ENCODE measurements around the gene RPRD1B.
"Not testable (repeated sequence)": the region's sequence is repeated elsewhere in the genome, so short reads cannot be mapped to it uniquely, and the experiment has no call there.

RPRD1B gene

DNA sequence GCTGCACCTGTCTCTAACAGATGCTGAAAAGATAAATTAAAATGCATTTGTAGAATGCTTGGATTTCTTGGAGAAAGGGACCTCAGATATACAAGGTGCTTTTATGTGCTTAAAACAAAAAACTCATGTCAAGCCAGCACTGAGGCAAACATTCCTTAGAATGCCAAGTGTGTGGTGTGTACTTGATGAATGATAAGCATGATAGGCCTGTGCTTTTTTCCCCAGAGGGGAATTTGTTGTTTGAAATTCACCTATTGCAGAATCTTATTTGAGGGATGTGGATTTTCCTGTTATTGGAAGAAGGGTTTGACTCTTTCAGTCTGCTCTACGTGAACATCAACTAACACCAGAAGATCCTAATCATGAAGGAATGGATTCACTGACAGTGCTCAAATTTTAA lies 29.1 kb upstream of the RPRD1B start:
- FAIRE-seq, result no peak
- DNase-seq (ENCODE audit: insufficient read length), result no peak
- TF ChIP-seq POLR2AphosphoS5 (IDR thresholded peaks at IDR 0.05; ENCODE audit: low read depth, low read length) (no peak), TAF1 (IDR thresholded peaks at IDR 0.05; ENCODE audit: borderline replicate concordance, low read depth, low read length) (no peak), POLR2A (IDR thresholded peaks at IDR 0.05; ENCODE audit: low read depth, low read length) (no peak)

DNA sequence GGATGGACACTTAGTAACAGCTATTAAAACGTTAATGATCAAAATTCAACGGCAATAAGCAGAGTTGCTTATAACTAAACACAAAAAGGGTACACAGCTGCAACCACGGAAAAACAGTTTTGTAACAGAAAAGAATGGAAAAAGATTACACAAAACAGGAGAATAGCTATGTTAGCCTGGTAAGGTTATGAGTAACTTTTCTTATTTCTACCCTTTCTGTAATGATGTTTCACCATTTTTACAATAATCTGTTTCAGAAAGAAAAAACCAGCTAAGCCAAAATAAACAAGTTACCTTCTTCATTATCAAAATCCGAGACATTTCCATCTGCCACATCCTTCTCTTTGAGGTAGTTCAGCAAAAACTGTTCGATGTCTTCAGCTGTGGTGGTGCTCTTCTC lies 27.6 kb upstream of the RPRD1B start:
- TF ChIP-seq POLR2A (IDR thresholded peaks at IDR 0.05; ENCODE audit: low read depth, low read length) (no peak), POLR2AphosphoS5 (IDR thresholded peaks at IDR 0.05; ENCODE audit: low read depth, low read length) (no peak), TAF1 (IDR thresholded peaks at IDR 0.05; ENCODE audit: borderline replicate concordance, low read depth, low read length) (no peak)
- FAIRE-seq, result no peak

DNA sequence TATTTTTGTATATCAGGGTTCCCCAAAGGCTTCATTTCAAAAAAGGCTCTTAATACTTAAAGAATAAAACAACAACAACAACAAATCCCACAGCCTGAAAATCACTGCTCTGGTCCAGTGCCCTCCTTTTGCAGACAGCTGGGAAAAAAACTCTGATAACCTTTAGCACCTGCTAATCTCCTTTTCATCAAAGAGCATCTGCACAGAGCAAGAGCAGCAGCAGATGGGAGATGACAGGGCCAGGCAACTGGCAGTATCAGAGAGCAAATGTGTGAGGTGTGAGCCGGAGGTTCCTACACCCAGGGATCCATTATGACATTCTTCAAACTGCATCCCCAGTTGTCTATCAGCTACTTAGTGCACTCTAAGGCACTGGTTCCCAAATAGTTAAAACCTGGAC lies 26.0 kb upstream of the RPRD1B start:
- no peak for FAIRE-seq

More for the DNA sequence above, 27.6 kb upstream of the RPRD1B start:
- DNase-seq (ENCODE audit: insufficient read length), result no peak

DNA sequence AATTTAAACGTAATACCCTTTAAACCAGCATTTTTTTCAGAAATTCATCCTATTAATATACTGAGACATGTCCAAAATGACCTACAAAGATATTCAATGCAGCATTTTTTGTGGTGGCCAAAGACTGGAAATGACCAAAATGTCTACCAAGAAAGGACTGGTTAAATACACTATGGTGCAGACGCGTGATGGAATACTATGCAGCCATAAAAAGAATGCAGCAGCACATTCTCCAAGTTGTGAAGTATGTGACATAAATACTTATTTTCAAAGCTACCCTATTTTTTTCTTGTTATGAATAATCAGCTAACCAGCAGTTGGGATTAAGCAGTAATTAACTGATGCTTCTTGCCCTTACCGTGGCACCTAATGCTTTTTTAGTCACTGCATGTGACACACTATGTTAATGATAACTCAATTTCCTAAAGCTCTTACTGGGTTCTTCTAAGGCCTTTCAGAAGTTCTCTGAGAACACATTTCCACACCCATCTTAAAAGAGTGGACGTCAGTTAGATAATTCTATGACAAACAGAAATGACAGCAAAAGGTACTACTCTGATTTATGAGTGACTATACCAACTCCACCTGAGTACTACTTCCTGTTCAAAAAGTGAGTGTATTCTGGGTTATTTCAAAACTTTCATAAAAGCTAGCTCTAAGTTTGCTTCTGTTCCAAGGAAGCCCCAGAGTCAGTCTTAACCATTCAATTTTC lies 25.2 kb upstream of the RPRD1B start:
- DNase-seq (ENCODE audit: insufficient read length), result no peak
- TF ChIP-seq TAF1 (IDR thresholded peaks at IDR 0.05; ENCODE audit: borderline replicate concordance, low read depth, low read length) (no peak), POLR2A (IDR thresholded peaks at IDR 0.05; ENCODE audit: low read depth, low read length) (no peak)
- no peak for FAIRE-seq

More for the DNA sequence above, 26.0 kb upstream of the RPRD1B start:
- no peak for DNase-seq (ENCODE audit: insufficient read length)
- TF ChIP-seq TAF1 (IDR thresholded peaks at IDR 0.05; ENCODE audit: borderline replicate concordance, low read depth, low read length) (no peak), POLR2AphosphoS5 (IDR thresholded peaks at IDR 0.05; ENCODE audit: low read depth, low read length) (no peak), POLR2A (IDR thresholded peaks at IDR 0.05; ENCODE audit: low read depth, low read length) (no peak)

DNA sequence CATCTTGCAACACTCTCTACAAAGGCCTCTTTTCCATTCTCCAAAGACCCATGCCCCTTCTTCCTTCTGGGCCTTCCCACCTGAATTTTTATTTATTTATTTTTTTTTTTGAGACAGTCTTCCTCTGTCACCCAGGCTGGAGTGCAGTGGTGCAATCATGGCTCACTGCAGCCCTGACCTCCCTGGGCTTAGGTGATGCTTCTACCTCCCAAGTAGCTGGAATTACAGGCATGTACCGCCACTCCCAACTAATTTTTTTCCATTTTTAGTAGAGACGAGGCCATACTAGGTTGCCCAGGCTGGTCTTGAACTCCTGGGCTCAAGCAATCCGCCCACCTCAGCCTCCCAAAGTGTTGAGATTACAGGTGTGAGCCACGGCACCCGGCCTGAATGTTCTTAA lies 24.1 kb upstream of the RPRD1B start:
- not testable (repeated sequence) for DNase-seq (ENCODE audit: insufficient read length); FAIRE-seq

DNA sequence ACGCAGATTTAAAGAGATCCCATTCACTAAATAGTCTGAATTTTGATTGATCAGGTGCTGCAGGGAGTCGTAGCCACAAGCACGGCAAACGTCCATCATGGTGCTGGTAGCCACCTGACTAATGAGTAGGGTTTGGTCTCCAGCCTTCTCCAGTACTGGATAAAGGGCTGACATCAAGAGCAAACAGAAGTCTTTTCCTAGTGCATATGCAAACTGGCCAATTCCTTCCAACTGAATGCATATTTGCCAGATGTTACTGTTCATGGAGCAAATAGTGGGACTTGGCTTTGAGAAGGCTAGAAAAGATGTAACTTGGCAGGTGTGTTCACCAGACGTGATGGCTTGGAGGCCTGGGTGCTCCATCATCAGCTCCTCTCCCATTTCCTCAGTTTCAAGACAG lies 21.9 kb upstream of the RPRD1B start:
- FAIRE-seq (no peak), DNase-seq (ENCODE audit: insufficient read length) (no peak)
- no peak for TF ChIP-seq TAF1 (IDR thresholded peaks at IDR 0.05; ENCODE audit: borderline replicate concordance, low read depth, low read length)
- no peak for TF ChIP-seq POLR2A (IDR thresholded peaks at IDR 0.05; ENCODE audit: low read depth, low read length)
- TF ChIP-seq POLR2AphosphoS5 (IDR thresholded peaks at IDR 0.05; ENCODE audit: low read depth, low read length), result no peak

DNA sequence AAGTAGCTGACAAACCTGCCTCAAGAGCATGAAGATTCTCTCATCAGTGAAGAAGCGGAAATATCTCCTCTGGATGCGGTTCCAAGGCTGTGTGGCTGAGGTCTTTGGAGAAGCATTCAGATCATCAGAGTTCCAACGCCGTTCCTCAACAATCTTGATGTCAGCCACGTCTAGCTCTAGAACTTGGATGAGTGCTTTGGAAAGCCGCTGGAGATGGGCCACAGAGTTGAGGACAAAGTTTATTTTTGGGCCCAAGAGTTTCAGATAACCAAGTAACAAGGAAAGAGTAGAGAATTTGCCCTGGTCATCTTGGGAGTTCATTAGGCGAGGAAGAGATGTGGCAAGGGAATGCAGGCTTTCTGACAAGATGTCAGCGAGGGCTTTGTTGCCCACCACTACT lies 21.2 kb upstream of the RPRD1B start:
- FAIRE-seq (no peak), DNase-seq (ENCODE audit: insufficient read length) (no peak)
- TF ChIP-seq POLR2AphosphoS5 (IDR thresholded peaks at IDR 0.05; ENCODE audit: low read depth, low read length) (no peak), POLR2A (IDR thresholded peaks at IDR 0.05; ENCODE audit: low read depth, low read length) (no peak), TAF1 (IDR thresholded peaks at IDR 0.05; ENCODE audit: borderline replicate concordance, low read depth, low read length) (no peak)

DNA sequence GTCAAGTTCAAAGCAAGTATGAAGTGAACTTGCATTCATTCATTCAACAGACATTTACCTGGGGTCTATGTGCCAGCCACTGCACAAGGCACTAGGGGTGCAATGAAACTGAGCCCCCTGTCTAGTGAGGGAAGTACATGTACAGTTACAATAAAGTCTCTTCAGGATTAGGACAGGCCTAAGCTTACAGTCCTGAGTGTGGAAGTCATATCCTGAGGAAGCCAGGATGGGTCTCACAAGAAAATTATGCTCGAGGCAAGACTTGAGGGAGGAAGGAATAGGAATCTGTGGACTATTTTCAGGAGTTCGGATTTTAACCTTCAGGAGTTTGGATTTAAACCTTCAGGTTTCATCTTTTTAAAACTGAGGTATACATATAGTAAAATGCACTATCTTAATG lies 19.7 kb upstream of the RPRD1B start:
- FAIRE-seq, result no peak
- TF ChIP-seq POLR2AphosphoS5 (IDR thresholded peaks at IDR 0.05; ENCODE audit: low read depth, low read length) (no peak), TAF1 (IDR thresholded peaks at IDR 0.05; ENCODE audit: borderline replicate concordance, low read depth, low read length) (no peak), POLR2A (IDR thresholded peaks at IDR 0.05; ENCODE audit: low read depth, low read length) (no peak)
- DNase-seq (ENCODE audit: insufficient read length), result no peak

DNA sequence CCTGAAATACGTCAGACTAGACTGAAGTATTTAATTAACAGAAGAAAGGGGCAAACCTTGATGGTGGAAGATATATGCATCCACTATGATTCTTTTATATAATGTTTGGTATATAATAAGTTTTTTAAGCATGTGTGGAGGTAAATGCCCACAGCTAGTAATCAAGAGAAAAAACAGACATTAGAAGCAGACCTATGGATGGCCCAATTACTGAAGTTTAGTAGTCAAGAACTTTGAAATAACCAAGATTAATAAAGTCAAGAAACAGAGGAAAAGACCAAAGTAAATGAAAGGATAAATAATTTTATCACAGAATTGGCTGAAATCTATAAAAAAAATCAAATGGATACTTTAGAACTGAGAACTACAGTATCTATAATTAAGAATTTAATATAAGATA lies 15.6 kb upstream of the RPRD1B start:
- no peak for FAIRE-seq
- no peak for TF ChIP-seq POLR2A (IDR thresholded peaks at IDR 0.05; ENCODE audit: low read depth, low read length)
- TF ChIP-seq TAF1 (IDR thresholded peaks at IDR 0.05; ENCODE audit: borderline replicate concordance, low read depth, low read length), result no peak
- no peak for TF ChIP-seq POLR2AphosphoS5 (IDR thresholded peaks at IDR 0.05; ENCODE audit: low read depth, low read length)

DNA sequence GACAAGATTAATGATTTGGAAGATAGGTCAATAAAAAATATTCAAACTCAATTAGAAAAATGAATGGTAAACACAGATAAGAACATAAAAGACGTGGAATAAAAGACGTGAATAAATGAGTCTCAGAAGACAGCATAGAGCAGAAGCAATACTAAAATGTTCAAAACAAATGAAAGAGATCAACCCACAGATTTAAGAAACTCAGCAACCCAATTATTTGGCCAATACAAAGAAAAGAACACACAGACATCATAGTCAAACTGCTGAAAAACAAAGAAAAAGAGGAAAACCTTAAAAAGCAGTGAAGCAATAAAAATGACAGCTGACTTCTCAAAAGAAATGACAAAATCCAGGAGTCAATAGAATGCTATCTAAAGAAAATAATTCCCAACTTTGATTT lies 15.2 kb upstream of the RPRD1B start:
- FAIRE-seq (no peak), DNase-seq (ENCODE audit: insufficient read length) (no peak)
- no peak for TF ChIP-seq POLR2A (IDR thresholded peaks at IDR 0.05; ENCODE audit: low read depth, low read length)
- no peak for TF ChIP-seq POLR2AphosphoS5 (IDR thresholded peaks at IDR 0.05; ENCODE audit: low read depth, low read length)
- TF ChIP-seq TAF1 (IDR thresholded peaks at IDR 0.05; ENCODE audit: borderline replicate concordance, low read depth, low read length), result no peak

More for the DNA sequence above, 15.6 kb upstream of the RPRD1B start:
- no peak for DNase-seq (ENCODE audit: insufficient read length)

DNA sequence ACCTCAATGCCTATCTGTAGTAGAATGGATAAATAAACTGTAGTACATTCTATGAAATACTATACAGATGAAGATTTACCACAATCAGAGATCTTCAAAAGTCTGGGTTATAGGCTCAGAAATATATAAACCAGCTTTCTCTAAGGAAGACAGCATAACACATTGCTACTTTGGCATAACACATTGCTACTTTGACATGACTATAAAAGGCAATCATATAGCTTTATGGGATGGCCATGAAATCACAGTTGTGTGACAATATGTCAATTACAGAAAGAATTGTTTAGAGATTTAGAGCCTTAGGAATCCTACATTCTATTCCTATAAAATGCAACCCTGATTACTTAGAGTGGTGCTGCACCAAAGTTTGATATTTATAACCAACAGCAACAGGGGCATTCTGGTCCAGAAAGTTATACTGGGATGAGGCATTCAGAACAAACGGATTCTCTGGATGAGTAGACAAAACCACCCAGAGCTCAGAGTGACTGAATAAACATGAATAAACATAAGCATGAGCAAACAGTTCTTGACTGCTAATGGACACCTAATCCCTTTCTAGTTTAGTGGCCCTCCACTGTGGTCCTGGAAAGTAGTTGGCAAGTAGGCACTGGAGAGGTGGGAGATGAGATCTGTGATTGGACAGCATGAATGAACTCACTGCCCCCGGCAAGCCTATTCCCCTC lies 12.3 kb upstream of the RPRD1B start:
- DNase-seq (ENCODE audit: insufficient read length) (no peak), FAIRE-seq (no peak)
- TF ChIP-seq TAF1 (IDR thresholded peaks at IDR 0.05; ENCODE audit: borderline replicate concordance, low read depth, low read length) (no peak), POLR2A (IDR thresholded peaks at IDR 0.05; ENCODE audit: low read depth, low read length) (no peak), POLR2AphosphoS5 (IDR thresholded peaks at IDR 0.05; ENCODE audit: low read depth, low read length) (no peak)
